ENCODE data around the gene CNTRL. TPM values are rescaled to one million over a fixed set of nuclear protein-coding genes. Genes with fewer than 3 reads are reported as not detected.
A peak's percentile ranks its signal among the peaks of the same experiment; 100 is the strongest.
"Not testable (repeated sequence)": the region's sequence is repeated elsewhere in the genome, so short reads cannot be mapped to it uniquely, and the experiment has no call there.

Gene CNTRL, protein sequence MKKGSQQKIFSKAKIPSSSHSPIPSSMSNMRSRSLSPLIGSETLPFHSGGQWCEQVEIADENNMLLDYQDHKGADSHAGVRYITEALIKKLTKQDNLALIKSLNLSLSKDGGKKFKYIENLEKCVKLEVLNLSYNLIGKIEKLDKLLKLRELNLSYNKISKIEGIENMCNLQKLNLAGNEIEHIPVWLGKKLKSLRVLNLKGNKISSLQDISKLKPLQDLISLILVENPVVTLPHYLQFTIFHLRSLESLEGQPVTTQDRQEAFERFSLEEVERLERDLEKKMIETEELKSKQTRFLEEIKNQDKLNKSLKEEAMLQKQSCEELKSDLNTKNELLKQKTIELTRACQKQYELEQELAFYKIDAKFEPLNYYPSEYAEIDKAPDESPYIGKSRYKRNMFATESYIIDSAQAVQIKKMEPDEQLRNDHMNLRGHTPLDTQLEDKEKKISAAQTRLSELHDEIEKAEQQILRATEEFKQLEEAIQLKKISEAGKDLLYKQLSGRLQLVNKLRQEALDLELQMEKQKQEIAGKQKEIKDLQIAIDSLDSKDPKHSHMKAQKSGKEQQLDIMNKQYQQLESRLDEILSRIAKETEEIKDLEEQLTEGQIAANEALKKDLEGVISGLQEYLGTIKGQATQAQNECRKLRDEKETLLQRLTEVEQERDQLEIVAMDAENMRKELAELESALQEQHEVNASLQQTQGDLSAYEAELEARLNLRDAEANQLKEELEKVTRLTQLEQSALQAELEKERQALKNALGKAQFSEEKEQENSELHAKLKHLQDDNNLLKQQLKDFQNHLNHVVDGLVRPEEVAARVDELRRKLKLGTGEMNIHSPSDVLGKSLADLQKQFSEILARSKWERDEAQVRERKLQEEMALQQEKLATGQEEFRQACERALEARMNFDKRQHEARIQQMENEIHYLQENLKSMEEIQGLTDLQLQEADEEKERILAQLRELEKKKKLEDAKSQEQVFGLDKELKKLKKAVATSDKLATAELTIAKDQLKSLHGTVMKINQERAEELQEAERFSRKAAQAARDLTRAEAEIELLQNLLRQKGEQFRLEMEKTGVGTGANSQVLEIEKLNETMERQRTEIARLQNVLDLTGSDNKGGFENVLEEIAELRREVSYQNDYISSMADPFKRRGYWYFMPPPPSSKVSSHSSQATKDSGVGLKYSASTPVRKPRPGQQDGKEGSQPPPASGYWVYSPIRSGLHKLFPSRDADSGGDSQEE (N-terminal part only)
- polyA plus RNA-seq (2011; rRNA removed) (3.6 and 5.2 TPM in 2 replicates), polyA minus RNA-seq (2011; rRNA and poly(A)+ RNA removed) (3.3 and 4.4 TPM in 2 replicates)

DNA sequence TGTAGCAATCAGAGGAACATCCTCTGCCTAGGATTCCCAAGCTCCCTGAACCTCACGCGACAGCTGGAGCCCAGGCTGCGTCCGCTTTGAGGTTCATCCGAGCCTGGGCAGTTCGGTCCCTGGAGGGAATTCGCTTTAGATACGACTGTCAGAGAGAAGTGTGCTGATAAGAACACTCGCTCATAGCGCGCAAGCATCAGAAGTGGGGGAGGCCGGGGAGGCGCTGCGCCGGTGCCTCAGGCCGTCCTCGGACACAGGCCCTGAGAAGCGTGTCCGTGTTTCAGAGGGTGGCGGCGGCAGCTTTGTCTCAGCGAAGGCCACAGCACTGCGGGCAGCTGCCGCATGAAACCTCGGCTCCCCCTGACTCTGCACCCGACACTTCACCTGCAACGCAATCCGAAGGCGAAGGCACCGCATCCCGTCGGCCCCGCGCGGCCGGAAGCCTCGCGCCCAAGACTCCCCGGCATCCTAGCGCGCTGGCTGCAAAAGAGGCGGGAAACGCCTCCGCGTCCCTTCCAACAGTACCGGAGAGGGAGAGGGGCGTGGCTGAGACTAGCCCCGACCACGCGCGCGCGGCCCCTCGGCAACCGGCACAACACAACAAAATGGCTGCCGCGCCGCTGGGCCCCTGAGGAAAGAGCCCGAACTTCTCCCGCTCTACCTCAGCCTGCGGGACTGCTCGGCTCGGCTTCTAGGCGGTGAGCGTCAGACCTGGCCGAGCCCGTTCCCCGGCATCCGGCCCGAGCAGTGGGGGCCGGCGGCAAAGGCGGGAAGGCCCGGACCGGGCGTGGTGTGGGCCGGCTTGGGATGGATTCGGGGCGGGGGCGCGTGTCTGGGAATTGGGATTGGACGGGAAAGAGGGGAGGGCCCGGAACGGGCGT, at the start of gene CNTRL:
TSS of gene CNTRL (plus strand) at position 586 of the 881 bp plus-strand sequence. CDS start 13,372 bp downstream, outside the sequence.
- Histone ChIP-seq H3K4me3 (ENCODE audit: low read depth, low read length) (peak within 1 kb of the TSS; percentile 69), H3K27me3 (ENCODE audit: control insufficient read depth, insufficient read depth, low read length) (no peaks in the 10 kb centered on the region), H3K36me3 (ENCODE audit: control insufficient read depth, insufficient read depth, low read length) (no peaks in the 10 kb centered on the region)
- ChIA-PET CTCF (interaction anchor here (1.2 kb wide), 1 partner anchor 14 kb away, joined by 7 read pairs; no protein-coding TSS in a partner anchor), POLR2A (no interaction called here)
- no peak for DNase-seq (ENCODE audit: low read depth)
- TF ChIP-seq, protein P1, sequence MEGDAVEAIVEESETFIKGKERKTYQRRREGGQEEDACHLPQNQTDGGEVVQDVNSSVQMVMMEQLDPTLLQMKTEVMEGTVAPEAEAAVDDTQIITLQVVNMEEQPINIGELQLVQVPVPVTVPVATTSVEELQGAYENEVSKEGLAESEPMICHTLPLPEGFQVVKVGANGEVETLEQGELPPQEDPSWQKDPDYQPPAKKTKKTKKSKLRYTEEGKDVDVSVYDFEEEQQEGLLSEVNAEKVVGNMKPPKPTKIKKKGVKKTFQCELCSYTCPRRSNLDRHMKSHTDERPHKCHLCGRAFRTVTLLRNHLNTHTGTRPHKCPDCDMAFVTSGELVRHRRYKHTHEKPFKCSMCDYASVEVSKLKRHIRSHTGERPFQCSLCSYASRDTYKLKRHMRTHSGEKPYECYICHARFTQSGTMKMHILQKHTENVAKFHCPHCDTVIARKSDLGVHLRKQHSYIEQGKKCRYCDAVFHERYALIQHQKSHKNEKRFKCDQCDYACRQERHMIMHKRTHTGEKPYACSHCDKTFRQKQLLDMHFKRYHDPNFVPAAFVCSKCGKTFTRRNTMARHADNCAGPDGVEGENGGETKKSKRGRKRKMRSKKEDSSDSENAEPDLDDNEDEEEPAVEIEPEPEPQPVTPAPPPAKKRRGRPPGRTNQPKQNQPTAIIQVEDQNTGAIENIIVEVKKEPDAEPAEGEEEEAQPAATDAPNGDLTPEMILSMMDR (IDR thresholded peaks at IDR 0.05; ENCODE audit: insufficient read depth, low read depth, low read length) = no peak

DNA sequence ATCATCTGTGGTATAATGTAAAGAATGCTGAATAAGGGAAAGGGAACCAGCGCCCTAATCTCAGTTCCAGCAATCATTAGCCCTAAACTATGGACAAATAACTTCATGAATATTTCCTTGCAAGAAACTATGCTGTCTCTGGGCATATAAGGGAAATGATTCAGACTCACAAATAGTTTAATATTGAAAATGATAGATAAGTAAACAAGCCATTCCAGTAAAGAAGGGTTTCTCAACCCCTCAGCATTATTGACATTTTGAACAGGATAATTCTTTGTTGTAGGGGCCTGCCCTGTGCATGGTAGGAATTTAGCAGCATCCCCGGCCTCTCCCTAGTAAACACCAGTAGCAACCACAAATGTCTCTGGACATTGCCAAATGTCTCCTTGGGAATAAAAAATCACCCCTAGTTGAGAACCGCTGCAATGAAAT, 48.5 kb upstream of the CNTRL start:
- ChIA-PET CTCF (no interaction called here), POLR2A (no interaction called here)
- H3K4me3 ChIP-seq (ENCODE audit: low read depth, low read length) = no peak overlapping the region
- H3K36me3 ChIP-seq (ENCODE audit: control insufficient read depth, insufficient read depth, low read length) = no peaks in the 10 kb centered on the region; the same call in 1 of the 2 replicates
- no peak for DNase-seq (ENCODE audit: low read depth)
- TF ChIP-seq, protein P1 (IDR thresholded peaks at IDR 0.05; ENCODE audit: insufficient read depth, low read depth, low read length) = no peak
- no peaks in the 10 kb centered on the region for H3K27me3 ChIP-seq (ENCODE audit: control insufficient read depth, insufficient read depth, low read length)

DNA sequence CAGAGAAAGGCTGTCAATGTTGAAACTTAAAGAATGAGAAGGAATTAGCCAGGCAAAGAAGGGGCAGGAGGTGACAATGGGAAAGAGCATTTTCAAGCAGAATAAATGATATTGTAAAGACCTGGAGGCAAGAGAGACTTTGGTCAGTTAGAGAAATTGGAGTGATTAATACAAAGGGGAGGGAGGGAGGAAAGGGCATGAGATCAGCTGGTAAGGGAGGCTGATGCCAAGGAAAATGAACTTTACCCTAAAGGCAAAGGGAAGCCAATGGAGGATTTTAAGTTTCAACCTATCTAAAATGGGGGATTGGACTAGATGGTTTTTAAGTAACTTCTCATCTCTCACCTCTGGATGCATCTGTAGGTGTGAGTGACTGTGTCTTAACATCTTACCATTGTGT, 48.0 kb upstream of the CNTRL start:
- CTCF ChIA-PET = no interaction called here
- Histone ChIP-seq H3K4me3 (ENCODE audit: low read depth, low read length) (no peak overlapping the region), H3K36me3 (ENCODE audit: control insufficient read depth, insufficient read depth, low read length) (no peaks in the 10 kb centered on the region; the same call in 1 of the 2 replicates), H3K27me3 (ENCODE audit: control insufficient read depth, insufficient read depth, low read length) (no peaks in the 10 kb centered on the region)
- TF ChIP-seq, protein P1 (IDR thresholded peaks at IDR 0.05; ENCODE audit: insufficient read depth, low read depth, low read length) = no peak
- no peak for DNase-seq (ENCODE audit: low read depth)
- POLR2A ChIA-PET = no interaction called here

DNA sequence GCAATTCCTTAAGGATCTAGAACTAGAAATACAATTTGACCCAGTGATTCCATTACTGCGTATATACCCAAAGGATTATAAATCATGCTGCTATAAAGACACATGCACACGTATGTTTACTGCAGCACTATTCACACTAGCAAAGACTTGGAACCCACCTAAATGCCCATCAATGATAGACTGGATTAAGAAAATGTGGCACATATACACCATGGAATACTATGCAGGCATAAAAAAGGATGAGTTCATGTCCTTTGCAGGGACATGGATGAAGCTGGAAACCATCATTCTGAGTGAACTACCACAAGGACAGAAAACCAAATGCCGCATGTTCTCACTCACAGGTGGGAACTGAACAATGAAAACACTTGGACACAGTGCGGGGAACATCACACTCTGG, 46.5 kb upstream of the CNTRL start:
- H3K4me3 ChIP-seq (ENCODE audit: low read depth, low read length); H3K36me3 ChIP-seq (ENCODE audit: control insufficient read depth, insufficient read depth, low read length); DNase-seq (ENCODE audit: low read depth); POLR2A ChIA-PET; H3K27me3 ChIP-seq (ENCODE audit: control insufficient read depth, insufficient read depth, low read length): not testable (repeated sequence)
- CTCF ChIA-PET = interaction anchor here (1.1 to 1.8 kb wide), 2 partner anchors 25 to 43 kb away, joined by 3 to 5 read pairs; no protein-coding TSS in a partner anchor

All from BJ (cell line).